Ishikawa (cell line): ENCODE data around the gene CGB7.
A peak's percentile ranks its signal among the peaks of the same experiment; 100 is the strongest.

Experiments
- CEBPB ChIP-seq: IDR thresholded peaks from 2 replicates; pipeline ENCODE4 v1.6.1; 2012
- CREB1 ChIP-seq: IDR thresholded peaks from 2 replicates; pipeline ENCODE4 v1.6.1; 2012; ENCODE audit warnings: low read depth
- EGR1 ChIP-seq: IDR thresholded peaks from 2 replicates; pipeline ENCODE4 v1.6.1; 2012
- EP300 ChIP-seq: IDR thresholded peaks from 2 replicates; pipeline ENCODE4 v1.6.1; 2012; ENCODE audit warnings: borderline replicate concordance
- FOXM1 ChIP-seq: IDR thresholded peaks from 2 replicates; pipeline ENCODE4 v1.6.1; 2012; ENCODE audit warnings: low read depth, borderline replicate concordance
- MAX ChIP-seq: IDR thresholded peaks from 2 replicates; pipeline ENCODE4 v1.6.1; 2012
- NFIC ChIP-seq: IDR thresholded peaks from 2 replicates; pipeline ENCODE4 v1.6.1; 2012
- RAD21 ChIP-seq: IDR thresholded peaks from 2 replicates; pipeline ENCODE4 v1.6.1; 2012; ENCODE audit warnings: low read depth
- REST ChIP-seq: IDR thresholded peaks from 2 replicates; pipeline ENCODE4 v1.6.1; 2012; ENCODE audit warnings: low read depth, mild to moderate bottlenecking
- TAF1 ChIP-seq: IDR thresholded peaks from 2 replicates; pipeline ENCODE4 v1.6.1; 2012; ENCODE audit warnings: low read depth, mild to moderate bottlenecking
- TCF12 ChIP-seq: IDR thresholded peaks from 2 replicates; pipeline ENCODE4 v1.6.1; 2012; ENCODE audit warnings: low read depth
- TEAD4 ChIP-seq: IDR thresholded peaks from 2 replicates; pipeline ENCODE4 v1.6.1; 2012
- USF1 ChIP-seq: IDR thresholded peaks from 2 replicates; pipeline ENCODE4 v1.6.1; 2012
- YY1 ChIP-seq: IDR thresholded peaks from 2 replicates; pipeline ENCODE4 v1.6.1; 2012; ENCODE audit warnings: low read depth
- ZBTB7A ChIP-seq: IDR thresholded peaks from 2 replicates; pipeline ENCODE4 v1.6.1; 2012; ENCODE audit warnings: low read depth

Gene CGB7

GRCh38 chr19:49020931-49021895 is 36.3 kb downstream of the CGB7 start:
- TF ChIP-seq REST (no peak), TCF12 (no peak), CREB1 (no peak), YY1 (no peak), ZBTB7A (no peak), MAX (peak; percentile 91), NFIC (no peak), EP300 (no peak), EGR1 (no peak), USF1 (peak; percentile 58; the same call in 1 of the 2 replicates), FOXM1 (no peak), CEBPB (no peak)

GRCh38 chr19:49020342-49020741 is 37.2 kb downstream of the CGB7 start:
- TF ChIP-seq REST (no peak), USF1 (no peak), ZBTB7A (no peak), TCF12 (no peak), CREB1 (no peak), FOXM1 (no peak), EP300 (no peak), EGR1 (no peak), CEBPB (no peak), MAX (no peak), TAF1 (no peak), YY1 (no peak), TEAD4 (no peak), RAD21 (no peak), NFIC (no peak)

- TF ChIP-seq REST, result no peak
- TF ChIP-seq USF1, result no peak
- 0 out of 2 replicates have a peak, but pooled peaks have one; percentile 28 for TF ChIP-seq NFIC
- TF ChIP-seq TAF1, result no peak
- TF ChIP-seq FOXM1, result no peak
- no peak; the same call in 1 of the 2 replicates for TF ChIP-seq TCF12
- no peak for TF ChIP-seq YY1
- TF ChIP-seq EGR1, result no peak
- peak; percentile 77; the same call in 1 of the 2 replicates for TF ChIP-seq ZBTB7A
Measured at GRCh38 chr19:49019242-49019932, 38.2 kb downstream of the CGB7 start.
